Liver (tissue), 9 donors: ENCODE measurements around the gene CYP3A5. TPM values are rescaled to one million over a fixed set of nuclear protein-coding genes. Genes with fewer than 3 reads are reported as not detected.

Experiments
- DNase-seq: peaks from one replicate; pipeline ENCODE4 v3.0.0-alpha.2; 2017; ENCODE audit warnings: low spot score
- H3K27ac ChIP-seq, 2 donors: one replicate each; pipeline ENCODE4 v1.7.0; 2013; ENCODE audit warnings: inconsistent platforms in 2 of 2, low read length in 2 of 2, control low read depth in 1 of 2, low read depth in 1 of 2, mild to moderate bottlenecking in 1 of 2
- H3K27me3 ChIP-seq, 4 donors: one replicate each; pipeline versions ENCODE4 v1.6.1 to v1.7.0; 2013; ENCODE audit warnings: low read length in 3 of 4, inconsistent platforms in 1 of 4, mild to moderate bottlenecking in 1 of 4, moderate library complexity in 1 of 4; ENCODE audit not compliant: control insufficient read depth in 4 of 4, insufficient read depth in 4 of 4
- H3K36me3 ChIP-seq, 4 donors: one replicate each; pipeline versions ENCODE4 v1.6.1 to v1.7.0; 2013; ENCODE audit warnings: low read length in 3 of 4, mild to moderate bottlenecking in 3 of 4, low read depth in 1 of 4, moderate library complexity in 1 of 4; ENCODE audit not compliant: control insufficient read depth in 4 of 4, insufficient read depth in 3 of 4
- H3K4me1 ChIP-seq, 4 donors: one replicate each; pipeline versions ENCODE4 v1.6.1 to v1.7.0; 2013; ENCODE audit warnings: low read length in 3 of 4, mild to moderate bottlenecking in 3 of 4, moderate library complexity in 1 of 4; ENCODE audit not compliant: control insufficient read depth in 4 of 4, insufficient read depth in 4 of 4
- H3K4me3 ChIP-seq, 3 donors: one replicate each; pipeline versions ENCODE4 v1.6.1 to v1.7.0; 2013; ENCODE audit warnings: low read length in 3 of 3, control low read depth in 1 of 3, low read depth in 1 of 3, mild to moderate bottlenecking in 1 of 3
- H3K9ac ChIP-seq, 2 donors: one replicate each; pipeline ENCODE4 v1.7.0; 2013; ENCODE audit warnings: low read length in 2 of 2, mild to moderate bottlenecking in 2 of 2, moderate library complexity in 2 of 2, control low read depth in 1 of 2, low read depth in 1 of 2
- H3K9me3 ChIP-seq, 4 donors: one replicate each; pipeline versions ENCODE4 v1.6.1 to v1.7.0; 2013; ENCODE audit warnings: low read length in 3 of 4; ENCODE audit not compliant: control insufficient read depth in 4 of 4
- ATF3 ChIP-seq: IDR thresholded peaks from 2 replicates; pipeline ENCODE4 v1.6.1; 2016; ENCODE audit warnings: antibody characterized with exemption
- EGR1 ChIP-seq, 2 donors: IDR thresholded peaks; 2 replicates each; pipeline ENCODE4 v1.6.1; 2016 to 2018; ENCODE audit warnings: antibody characterized with exemption in 2 of 2, low read depth in 2 of 2
- FOXA2 ChIP-seq: IDR thresholded peaks from 2 replicates; pipeline ENCODE4 v1.6.1; 2016; ENCODE audit warnings: antibody characterized with exemption
- GABPA ChIP-seq, 2 donors: IDR thresholded peaks in 1 of 2; conservative IDR thresholded peaks in 1 of 2; 2 replicates each; pipeline ENCODE4 v1.6.1; 2016; ENCODE audit warnings: antibody characterized with exemption in 2 of 2, mild to moderate bottlenecking in 1 of 2, moderate library complexity in 1 of 2
- HNF4A ChIP-seq, 2 donors: conservative IDR thresholded peaks; 2 replicates each; pipeline ENCODE4 v1.6.1; 2016; ENCODE audit warnings: antibody characterized with exemption in 2 of 2, mild to moderate bottlenecking in 2 of 2
- HNF4G ChIP-seq: IDR thresholded peaks from 2 replicates; pipeline ENCODE4 v1.6.1; 2016; ENCODE audit warnings: antibody characterized with exemption
- JUND ChIP-seq, 2 donors: IDR thresholded peaks; 2 replicates each; pipeline ENCODE4 v1.6.1; 2016; ENCODE audit warnings: antibody characterized with exemption in 2 of 2
- MAX ChIP-seq: IDR thresholded peaks from 2 replicates; pipeline ENCODE4 v1.6.1; 2016; ENCODE audit warnings: antibody characterized with exemption
- NR2F2 ChIP-seq: IDR thresholded peaks from 2 replicates; pipeline ENCODE4 v1.6.1; 2016; ENCODE audit warnings: antibody characterized with exemption
- RAD21 ChIP-seq, 2 donors: IDR thresholded peaks; 2 replicates each; pipeline ENCODE4 v1.6.1; 2016; ENCODE audit warnings: antibody characterized with exemption in 2 of 2, mild to moderate bottlenecking in 2 of 2
- RXRA ChIP-seq, 2 donors: IDR thresholded peaks; 2 replicates each; pipeline ENCODE4 v1.6.1; 2017 to 2018; ENCODE audit warnings: antibody characterized with exemption in 2 of 2, mild to moderate bottlenecking in 1 of 2
- TAF1 ChIP-seq: conservative IDR thresholded peaks from 2 replicates; pipeline ENCODE4 v1.6.1; 2016; ENCODE audit warnings: antibody characterized with exemption, mild to moderate bottlenecking
- YY1 ChIP-seq: IDR thresholded peaks from 2 replicates; pipeline ENCODE4 v1.6.1; 2016; ENCODE audit warnings: antibody characterized with exemption, mild to moderate bottlenecking
- ZBTB33 ChIP-seq: IDR thresholded peaks from 2 replicates; pipeline ENCODE4 v1.6.1; 2016; ENCODE audit warnings: antibody characterized with exemption
- WGBS: extraction: QIAGEN DNeasy Blood & Tissue Kit; methylation state at CpG from one replicate; pipeline ENCODE4 v1.1.7; 2013; 5-methylcytosine and 5-hydroxymethylcytosine counted together
- polyA plus RNA-seq, 2 donors: library from polyadenylated mRNA; stranded (reverse) in 1 of 2; unstranded in 1 of 2; fragments of 200-250 nt in 1 of 2; fragments of >200 nt in 1 of 2; fragmentation: Nextera tagmentation in 1 of 2; extraction: Ambion mirVana in 1 of 2; gene quantifications; one replicate each; pipeline versions ENCODE4 v1.2.1 to v1.2.3, GENCODE V29; 2013 to 2015
- total RNA-seq, 2 donors: library from RNA; depleted of rRNA; stranded (reverse); fragments of >200 nt; gene quantifications; one replicate each; pipeline ENCODE4 v1.2.3, GENCODE V29; 2014
- TF ChIP-seq, protein P1 (sequence below): fragments of 150-350 bp; IDR thresholded peaks from 2 replicates; pipeline ENCODE4 v1.5.1; 2017; ENCODE audit warnings: improper control_type of control experiment, low read depth, low read length; ENCODE audit not compliant: missing input control
- TF ChIP-seq, protein P2 (sequence below): IDR thresholded peaks from 2 replicates; pipeline ENCODE4 v1.6.1; 2016; ENCODE audit warnings: antibody characterized with exemption, mild to moderate bottlenecking
- donor health status: healthy.
- donor health status: healthy.
- donor health status: healthy.
- donor health status: healthy.
- donor health status: healthy.

CYP3A5 gene
- total and polyA plus RNA-seq, 4 donors: 21.9 to 1,413 (median 717) TPM

DNA sequence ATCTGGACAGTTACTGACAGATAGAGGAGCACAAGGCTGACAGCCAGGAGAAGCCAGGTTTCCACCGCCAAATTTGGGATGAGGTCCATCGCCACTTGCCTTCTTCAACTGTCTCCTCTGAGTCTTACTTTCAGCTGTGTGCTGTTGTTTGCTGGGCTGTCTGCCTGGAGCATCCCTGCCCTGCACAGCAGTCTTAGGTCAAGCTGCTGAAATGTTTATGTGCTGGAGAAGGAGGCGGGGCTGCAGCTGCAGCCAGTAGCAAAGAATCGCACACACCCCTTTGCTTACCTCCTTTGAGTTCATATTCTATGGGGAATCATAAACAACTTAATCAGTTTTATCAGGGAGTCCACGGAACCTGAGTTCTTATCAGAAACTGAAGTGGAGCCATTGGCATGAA lies 20.1 kb upstream of the CYP3A5 start:
- no peak overlapping the region for H3K4me3 ChIP-seq
- no peaks in the 10 kb centered on the region for H3K9me3 ChIP-seq
- WGBS: 55% methylated on average over 5 of the region's 5 CpGs
- peaks cover 1 to 15% (median 8%) of the 10 kb centered on the region in 4 donors for H3K4me1 ChIP-seq
- H3K27ac ChIP-seq: no peak overlapping the region
- H3K36me3 ChIP-seq: peaks cover 0 to 9% (median 0%) of the 10 kb centered on the region in 4 donors
- H3K27me3 ChIP-seq: no peaks in the 10 kb centered on the region
- no peak overlapping the region for H3K9ac ChIP-seq
- no peak for DNase-seq
- no peak for TF ChIP-seq JUND (IDR thresholded peaks at IDR 0.05)
- TF ChIP-seq TAF1: no peak
- TF ChIP-seq HNF4A (conservative IDR thresholded peaks at IDR 0.05): no peak
- TF ChIP-seq ZBTB33: no peak
- TF ChIP-seq GABPA (IDR thresholded peaks at IDR 0.05 in 1 of 2, conservative IDR thresholded peaks at IDR 0.05 in 1 of 2): no peak
- no peak for TF ChIP-seq RAD21 (IDR thresholded peaks at IDR 0.05)
- TF ChIP-seq NR2F2: no peak
- no peak for TF ChIP-seq EGR1 (IDR thresholded peaks at IDR 0.05; ENCODE audit: low read depth in 2 of 2)
- TF ChIP-seq YY1: no peak
- no peak for TF ChIP-seq FOXA2
- TF ChIP-seq, protein P1, sequence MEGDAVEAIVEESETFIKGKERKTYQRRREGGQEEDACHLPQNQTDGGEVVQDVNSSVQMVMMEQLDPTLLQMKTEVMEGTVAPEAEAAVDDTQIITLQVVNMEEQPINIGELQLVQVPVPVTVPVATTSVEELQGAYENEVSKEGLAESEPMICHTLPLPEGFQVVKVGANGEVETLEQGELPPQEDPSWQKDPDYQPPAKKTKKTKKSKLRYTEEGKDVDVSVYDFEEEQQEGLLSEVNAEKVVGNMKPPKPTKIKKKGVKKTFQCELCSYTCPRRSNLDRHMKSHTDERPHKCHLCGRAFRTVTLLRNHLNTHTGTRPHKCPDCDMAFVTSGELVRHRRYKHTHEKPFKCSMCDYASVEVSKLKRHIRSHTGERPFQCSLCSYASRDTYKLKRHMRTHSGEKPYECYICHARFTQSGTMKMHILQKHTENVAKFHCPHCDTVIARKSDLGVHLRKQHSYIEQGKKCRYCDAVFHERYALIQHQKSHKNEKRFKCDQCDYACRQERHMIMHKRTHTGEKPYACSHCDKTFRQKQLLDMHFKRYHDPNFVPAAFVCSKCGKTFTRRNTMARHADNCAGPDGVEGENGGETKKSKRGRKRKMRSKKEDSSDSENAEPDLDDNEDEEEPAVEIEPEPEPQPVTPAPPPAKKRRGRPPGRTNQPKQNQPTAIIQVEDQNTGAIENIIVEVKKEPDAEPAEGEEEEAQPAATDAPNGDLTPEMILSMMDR: no peak
- TF ChIP-seq ATF3: no peak
- no peak for TF ChIP-seq MAX
- TF ChIP-seq, protein P2, sequence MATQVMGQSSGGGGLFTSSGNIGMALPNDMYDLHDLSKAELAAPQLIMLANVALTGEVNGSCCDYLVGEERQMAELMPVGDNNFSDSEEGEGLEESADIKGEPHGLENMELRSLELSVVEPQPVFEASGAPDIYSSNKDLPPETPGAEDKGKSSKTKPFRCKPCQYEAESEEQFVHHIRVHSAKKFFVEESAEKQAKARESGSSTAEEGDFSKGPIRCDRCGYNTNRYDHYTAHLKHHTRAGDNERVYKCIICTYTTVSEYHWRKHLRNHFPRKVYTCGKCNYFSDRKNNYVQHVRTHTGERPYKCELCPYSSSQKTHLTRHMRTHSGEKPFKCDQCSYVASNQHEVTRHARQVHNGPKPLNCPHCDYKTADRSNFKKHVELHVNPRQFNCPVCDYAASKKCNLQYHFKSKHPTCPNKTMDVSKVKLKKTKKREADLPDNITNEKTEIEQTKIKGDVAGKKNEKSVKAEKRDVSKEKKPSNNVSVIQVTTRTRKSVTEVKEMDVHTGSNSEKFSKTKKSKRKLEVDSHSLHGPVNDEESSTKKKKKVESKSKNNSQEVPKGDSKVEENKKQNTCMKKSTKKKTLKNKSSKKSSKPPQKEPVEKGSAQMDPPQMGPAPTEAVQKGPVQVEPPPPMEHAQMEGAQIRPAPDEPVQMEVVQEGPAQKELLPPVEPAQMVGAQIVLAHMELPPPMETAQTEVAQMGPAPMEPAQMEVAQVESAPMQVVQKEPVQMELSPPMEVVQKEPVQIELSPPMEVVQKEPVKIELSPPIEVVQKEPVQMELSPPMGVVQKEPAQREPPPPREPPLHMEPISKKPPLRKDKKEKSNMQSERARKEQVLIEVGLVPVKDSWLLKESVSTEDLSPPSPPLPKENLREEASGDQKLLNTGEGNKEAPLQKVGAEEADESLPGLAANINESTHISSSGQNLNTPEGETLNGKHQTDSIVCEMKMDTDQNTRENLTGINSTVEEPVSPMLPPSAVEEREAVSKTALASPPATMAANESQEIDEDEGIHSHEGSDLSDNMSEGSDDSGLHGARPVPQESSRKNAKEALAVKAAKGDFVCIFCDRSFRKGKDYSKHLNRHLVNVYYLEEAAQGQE: no peak
- no peak for TF ChIP-seq HNF4G
- TF ChIP-seq RXRA (IDR thresholded peaks at IDR 0.05): no peak
